Urothelium cell line (cell line): ENCODE data around the gene KLK11.
"Not testable (repeated sequence)": the region's sequence is repeated elsewhere in the genome, so short reads cannot be mapped to it uniquely, and the experiment has no call there.

Experiments
- DNase-seq: peaks from one replicate; pipeline ENCODE4 v3.0.0; 2011; ENCODE audit warnings: low spot score, mixed read lengths
- FAIRE-seq: peaks from 2 replicates; lab custom pipeline; 2011; peaks lifted over from hg19 to GRCh38; lab: Jason Lieb, UNC

Gene KLK11

DNA sequence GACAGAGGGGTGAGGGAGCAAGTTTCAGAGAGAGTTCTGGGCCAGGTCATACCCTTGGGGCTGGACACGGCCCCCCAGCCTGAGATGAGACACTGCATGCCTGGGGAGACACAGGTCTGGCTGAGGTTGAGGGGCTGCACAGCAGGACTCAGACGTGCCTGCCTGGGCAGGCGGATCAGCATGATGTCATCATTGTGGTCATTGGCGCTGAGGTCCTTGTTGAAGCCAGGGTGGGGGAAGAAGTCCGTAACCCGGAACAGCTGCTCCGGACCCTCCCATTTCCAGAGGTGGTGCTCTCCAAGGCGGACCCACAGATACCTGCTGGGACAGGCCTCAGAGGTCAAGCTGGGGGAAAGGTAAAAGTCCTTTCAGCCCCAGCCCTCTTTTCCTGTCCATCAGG lies 20.0 kb downstream of the KLK11 start:
- DNase-seq (no peak), FAIRE-seq (peak; percentile 79)

DNA sequence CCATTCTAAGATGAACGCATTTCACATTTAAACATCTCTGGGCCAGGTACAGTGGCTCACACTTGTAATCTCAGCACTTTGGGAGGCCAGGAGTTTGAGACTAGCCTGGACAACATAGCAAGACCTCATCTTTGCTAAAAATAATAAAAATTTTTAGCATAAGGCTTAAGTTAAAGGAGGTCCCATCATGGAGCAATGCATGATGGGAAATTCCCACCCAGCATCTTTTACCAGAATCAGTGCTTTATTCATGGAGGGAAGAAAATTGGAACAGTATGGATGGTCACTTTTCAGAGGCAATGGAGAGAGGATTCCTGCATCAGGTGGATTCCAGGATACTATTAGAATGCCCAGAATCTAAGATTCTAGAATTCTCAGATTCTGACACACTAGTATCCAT lies 21.2 kb downstream of the KLK11 start:
- DNase-seq (no peak), FAIRE-seq (no peak)

DNA sequence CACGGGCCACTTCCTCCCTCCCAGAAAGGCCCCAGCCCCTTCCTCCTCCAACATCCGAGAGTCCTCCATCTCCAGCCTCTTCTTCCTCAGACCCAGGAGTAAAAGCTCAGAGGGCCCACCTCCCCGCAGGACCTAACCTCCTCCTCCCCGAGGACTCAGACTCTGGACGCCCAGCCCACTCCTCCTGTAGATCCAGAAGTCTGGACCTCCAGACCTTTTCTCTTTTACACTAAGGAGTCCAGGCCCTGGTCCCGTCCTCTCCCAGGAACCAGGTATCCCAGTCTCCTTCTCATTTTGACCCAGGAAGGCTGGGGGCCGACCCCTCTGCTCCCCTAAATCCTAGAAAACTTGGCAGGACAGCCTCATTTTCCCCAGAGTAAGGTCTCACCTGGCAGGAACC lies 23.1 kb downstream of the KLK11 start:
- FAIRE-seq: no peak

DNA sequence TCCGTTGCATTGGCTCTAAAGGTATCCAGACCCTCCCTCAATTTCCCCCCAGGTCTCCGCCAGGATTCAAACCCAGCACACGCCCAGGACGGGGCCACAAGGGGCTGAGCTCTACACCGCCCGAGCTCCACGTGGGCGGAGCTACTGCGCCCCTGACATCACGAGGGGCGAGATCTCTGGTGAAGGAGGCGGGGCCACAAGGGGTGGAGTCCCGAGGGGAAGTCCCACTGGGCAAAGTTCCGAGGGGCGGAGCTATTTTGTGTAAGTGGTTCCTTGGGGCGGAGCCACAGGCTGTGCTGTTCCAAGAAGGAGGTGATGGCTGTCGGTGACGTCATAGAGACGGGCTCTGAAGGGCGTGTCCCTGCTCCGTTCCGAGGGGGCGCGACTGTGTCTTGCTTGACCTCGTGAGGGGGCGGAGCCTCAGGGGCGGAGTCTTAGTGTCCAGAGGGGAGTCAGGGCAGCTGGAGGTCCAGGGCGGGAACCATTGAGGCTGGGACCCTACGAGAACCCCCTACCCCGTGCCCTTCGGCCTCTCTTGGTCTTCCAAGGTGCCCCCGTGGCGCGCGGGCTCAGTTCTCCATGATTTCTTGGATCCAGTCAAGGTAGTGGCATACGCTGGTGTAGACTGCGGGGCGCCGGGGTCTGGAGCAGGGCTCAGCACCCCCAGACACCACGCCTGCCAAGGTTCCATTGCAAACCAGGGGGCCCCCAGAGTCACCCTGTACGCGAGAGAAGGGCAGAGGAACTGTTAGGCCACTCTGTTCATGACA lies 23.7 kb downstream of the KLK11 start:
- DNase-seq: no peak
- FAIRE-seq: no peak

More for the DNA sequence above, 23.1 kb downstream of the KLK11 start:
- DNase-seq: no peak

GRCh38 chr19:51002089-51002532 lies 24.3 kb downstream of the KLK11 start:
- FAIRE-seq (no peak), DNase-seq (no peak)

- DNase-seq (no peak), FAIRE-seq (no peak)
Measured at GRCh38 chr19:51001515-51001914, 24.9 kb downstream of the KLK11 start, which contains the start of gene KLK8. Gene KLK8, minus strand, starts transcription at chr19:51001604. Its CDS starts 437 bp downstream, at chr19:51001167.

DNA sequence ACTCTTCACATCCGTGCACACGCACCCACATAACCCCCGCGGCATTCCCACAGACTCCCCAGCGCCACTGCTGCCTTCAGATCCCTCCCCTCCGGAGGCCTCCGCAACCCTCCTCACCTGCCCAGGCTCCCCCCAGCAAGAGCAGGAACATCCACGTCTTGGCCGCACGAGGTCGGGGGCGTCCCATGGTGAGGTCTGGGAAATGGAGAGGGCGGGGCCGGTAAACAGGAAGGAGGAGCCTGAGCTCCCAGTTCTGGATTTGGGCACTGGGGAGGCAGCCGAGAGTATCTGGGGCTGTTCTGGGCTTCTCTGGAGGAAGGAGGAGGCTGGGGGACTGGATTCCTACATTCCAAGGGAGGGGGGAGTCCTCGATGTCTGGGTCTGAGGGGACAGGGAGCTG lies 25.4 kb downstream of the KLK11 start:
- FAIRE-seq: no peak
- DNase-seq: no peak

DNA sequence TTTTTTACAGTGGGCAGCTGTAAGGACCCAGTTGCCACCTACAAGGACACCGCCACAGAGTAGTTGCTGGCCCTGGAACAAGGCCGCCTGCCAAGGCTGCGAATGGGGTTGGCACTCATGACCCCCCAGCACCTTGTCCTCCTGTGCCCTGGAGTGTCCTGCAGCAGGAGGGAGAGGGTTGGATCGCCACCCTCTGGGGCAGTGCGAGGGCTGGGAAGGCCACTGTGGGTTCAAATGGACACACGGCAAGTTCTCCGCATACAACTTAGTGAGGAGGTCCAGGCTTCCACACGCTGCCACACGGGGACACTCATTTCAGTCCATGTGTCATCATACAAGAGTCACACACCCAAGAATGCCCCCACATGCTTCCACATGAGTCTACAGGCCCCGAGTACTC lies 26.0 kb downstream of the KLK11 start:
- peak; percentile 40 for FAIRE-seq

GRCh38 chr19:50998686-50999085 lies 27.7 kb downstream of the KLK11 start:
- DNase-seq (no peak), FAIRE-seq (no peak)

More for the DNA sequence above, 26.0 kb downstream of the KLK11 start:
- no peak for DNase-seq

DNA sequence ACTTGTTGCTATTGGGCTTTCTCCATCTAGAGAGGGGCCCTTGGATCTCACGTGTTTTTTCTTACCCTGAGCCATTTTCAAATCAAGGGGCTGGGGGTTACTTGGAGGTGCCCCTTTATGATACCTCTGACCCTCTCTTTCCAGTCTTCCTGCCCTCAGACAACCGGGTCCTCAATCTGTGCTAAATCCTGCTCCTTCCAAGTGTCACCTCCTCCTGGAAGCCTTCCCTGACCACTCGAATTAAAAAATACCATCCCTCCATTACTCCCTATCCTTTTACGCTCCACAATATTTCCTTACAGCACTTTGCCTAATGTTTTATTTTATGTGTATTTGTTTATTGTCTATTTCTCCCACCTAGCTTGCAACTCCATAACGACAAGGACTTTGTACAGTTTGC lies 28.4 kb downstream of the KLK11 start:
- FAIRE-seq: no peak

GRCh38 chr19:50994129-50994528 lies 32.3 kb downstream of the KLK11 start:
- DNase-seq: no peak
- FAIRE-seq: no peak

More for the DNA sequence above, 28.4 kb downstream of the KLK11 start:
- no peak for DNase-seq

DNA sequence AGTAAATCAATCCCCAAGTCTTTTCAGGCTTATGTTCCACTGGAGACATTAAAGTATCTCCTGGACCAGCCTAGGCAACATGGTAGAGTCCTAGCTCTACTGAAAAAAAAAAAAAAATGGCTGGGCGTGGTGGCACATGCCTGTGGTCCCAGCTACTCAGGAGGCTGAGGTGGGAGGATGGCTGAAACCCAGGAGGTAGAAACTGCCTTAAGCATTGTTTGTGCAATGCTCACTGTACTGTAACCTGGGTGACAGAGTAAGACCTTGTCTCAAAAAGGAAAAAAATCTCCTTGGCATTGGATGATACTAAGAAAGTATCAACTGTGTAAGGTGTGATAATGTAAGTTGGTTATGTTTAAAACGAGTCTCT lies 33.8 kb downstream of the KLK11 start:
- FAIRE-seq (no peak), DNase-seq (no peak)

DNA sequence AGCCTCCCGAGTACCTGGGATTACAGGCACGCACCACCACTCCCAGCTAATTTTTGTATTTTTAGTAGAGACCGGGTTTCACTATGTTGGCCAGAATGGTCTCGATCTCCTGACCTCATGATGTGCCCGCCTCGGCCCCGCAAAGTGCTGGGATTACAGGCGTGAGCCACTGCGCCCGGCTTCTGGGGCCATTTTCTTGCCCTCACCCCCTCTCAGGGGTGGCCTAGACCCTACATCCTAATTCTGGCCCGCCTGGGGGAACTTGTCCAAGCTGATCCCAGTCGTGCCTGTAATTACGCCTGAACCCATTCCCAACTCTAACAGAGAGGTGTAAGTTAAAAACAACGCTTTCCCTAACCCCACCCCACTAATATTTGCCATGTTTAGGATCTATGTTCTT lies 42.0 kb downstream of the KLK11 start:
- not testable (repeated sequence) for DNase-seq, FAIRE-seq

- FAIRE-seq: no peak
Measured at GRCh38 chr19:50983625-50984292, 42.7 kb downstream of the KLK11 start, which contains the start of gene KLK7. Gene KLK7, minus strand, starts transcription at chr19:50983917. Its CDS starts 1,518 bp downstream, at chr19:50982399.

GRCh38 chr19:50982186-50982585 lies 44.2 kb downstream of the KLK11 start:
- FAIRE-seq (no peak), DNase-seq (no peak)

More at GRCh38 chr19:50983625-50984292, 42.7 kb downstream of the KLK11 start, which contains the start of gene KLK7:
- no peak for DNase-seq

GRCh38 chr19:50981587-50982146 lies 44.7 kb downstream of the KLK11 start:
- FAIRE-seq (no peak), DNase-seq (no peak)

DNA sequence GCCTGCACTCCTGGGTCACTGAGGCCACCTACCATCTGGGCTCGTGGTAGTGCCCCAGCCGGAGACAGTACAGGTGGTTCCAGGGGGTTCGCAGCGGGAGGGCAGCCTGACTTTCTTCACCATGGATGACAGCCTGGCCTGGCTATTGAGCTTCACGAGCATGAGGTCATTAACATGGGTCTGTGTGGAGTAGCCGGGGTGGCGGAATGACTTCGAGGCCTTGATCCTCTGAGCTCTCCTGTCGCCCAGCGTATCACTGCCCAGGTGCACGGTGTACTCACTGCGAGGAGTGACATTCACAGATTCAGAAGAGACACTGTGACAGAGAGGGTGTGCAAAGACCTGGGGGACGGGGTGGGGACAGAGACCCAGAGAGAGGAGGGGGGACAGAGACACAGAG lies 46.2 kb downstream of the KLK11 start:
- DNase-seq: no peak
- FAIRE-seq: no peak

DNA sequence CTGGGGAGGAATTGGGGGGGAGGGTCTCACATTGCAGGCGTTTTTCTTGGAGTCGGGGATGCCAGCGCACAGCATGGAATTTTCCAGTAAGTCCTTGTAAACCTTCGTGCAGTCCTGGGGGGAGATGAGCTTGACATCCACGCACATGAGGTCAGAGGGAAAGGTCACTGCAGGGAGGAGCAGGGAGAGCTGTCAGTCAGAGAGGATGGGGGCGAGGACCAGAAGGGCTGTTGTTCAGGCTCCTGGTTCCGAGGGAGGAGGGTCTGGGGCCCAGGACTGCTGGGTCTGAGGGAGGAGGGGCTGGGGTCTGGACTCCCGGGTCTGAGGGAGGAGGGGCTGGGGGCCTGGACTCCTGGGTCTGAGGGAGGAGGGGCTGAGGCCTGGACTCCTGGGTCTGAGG lies 46.7 kb downstream of the KLK11 start:
- FAIRE-seq (no peak), DNase-seq (no peak)

- FAIRE-seq: no peak
- peak; percentile 57 for DNase-seq
Measured at GRCh38 chr19:50978772-50979390, 47.5 kb downstream of the KLK11 start.

GRCh38 chr19:50977626-50978025 lies 48.8 kb downstream of the KLK11 start:
- FAIRE-seq: no peak

GRCh38 chr19:50975766-50976165 lies 50.6 kb downstream of the KLK11 start:
- DNase-seq (peak; percentile 78), FAIRE-seq (no peak)

More at GRCh38 chr19:50977626-50978025, 48.8 kb downstream of the KLK11 start:
- DNase-seq: no peak
